HepG2 (cell line): ENCODE measurements around the gene BABAM2. TPM values are rescaled to one million over a fixed set of nuclear protein-coding genes. Genes with fewer than 3 reads are reported as not detected.

Source experiments
- ATAC-seq: fragments of 200-7000 bp; cut with Tn5 transposase; 3 replicates; pipeline ENCODE4 v1.9.1; 2020; ENCODE audit warnings: mild to moderate bottlenecking, moderate library complexity
- BruUV-seq: library from RNA; stranded (reverse); fragments of 400-500 nt; replicated peaks from 2 replicates; lab custom pipeline; 2021; lab: Mats Ljungman, UMichigan
- CTCF ChIA-PET: fragments of 300-600 bp; formaldehyde crosslinking; extraction: SDS; loops from one replicate; lab custom pipeline; 2021; ENCODE audit warnings: low total read pairs, inconsistent platforms, low intra/inter-chr PET ratio; lab: Yijun Ruan, JAX
- POLR2A ChIA-PET: fragments of 350-600 bp; sonication (Branson Sonifier 250); formaldehyde crosslinking; loops from one replicate; lab custom pipeline; 2020; ENCODE audit warnings: antibody characterized with exemption, inconsistent platforms; lab: Yijun Ruan, JAX
- DNase-seq: peaks from one replicate; pipeline ENCODE4 v3.0.0-alpha.2; 2015; ENCODE audit warnings: low spot score
- FAIRE-seq: peaks from 3 replicates; lab custom pipeline; 2011; peaks lifted over from hg19 to GRCh38; lab: Jason Lieb, UNC
- H2AFZ ChIP-seq: one replicate; pipeline ENCODE4 v1.6.1; 2011; ENCODE audit warnings: low read length, inconsistent platforms
- H3K27ac ChIP-seq: fragments of 300-600 bp; 3 replicates; pipeline ENCODE4 v1.8.0; 2011; ENCODE audit warnings: mixed run types, mild to moderate bottlenecking, mixed read lengths, low read length, inconsistent platforms; ENCODE audit not compliant: insufficient read depth; ENCODE audit errors: extremely low read length
- H3K27me3 ChIP-seq, 2 experiments: fragments of 200-600 bp in 1 of 2; 2 replicates in 1 of 2; 3 replicates in 1 of 2; pipeline versions ENCODE4 v1.6.0 to v1.8.0; 2011; ENCODE audit warnings: low read length in 2 of 2, mild to moderate bottlenecking in 2 of 2, moderate library complexity in 2 of 2, inconsistent platforms in 1 of 2; ENCODE audit not compliant: insufficient read depth in 2 of 2, control insufficient read depth in 1 of 2
- H3K36me3 ChIP-seq, 2 experiments: fragments of 200-600 bp in 1 of 2; replicated peaks in 1 of 2; 2 replicates in 1 of 2; 3 replicates in 1 of 2; pipeline versions ENCODE4 v1.5.1 to v1.8.0; 2011; ENCODE audit warnings: low read length in 2 of 2, inconsistent platforms in 1 of 2; ENCODE audit not compliant: insufficient read depth in 2 of 2, control insufficient read depth in 1 of 2
- H3K4me1 ChIP-seq: 2 replicates; pipeline ENCODE4 v1.5.1; 2012; ENCODE audit warnings: low read length, inconsistent platforms; ENCODE audit not compliant: insufficient read depth
- H3K4me2 ChIP-seq: 2 replicates; pipeline ENCODE4 v1.6.0; 2011; ENCODE audit warnings: low read depth, low read length, inconsistent platforms
- H3K4me3 ChIP-seq, 3 experiments: fragments of 200-600 bp in 1 of 3; sonication (generic), shearing (Covaris generic) in 1 of 3; replicated peaks in 1 of 3; 2 replicates each; pipeline ENCODE4 v1.5.1; 2011 to 2016; ENCODE audit warnings: low read length in 3 of 3, inconsistent platforms in 2 of 3, low read depth in 2 of 3, mild to moderate bottlenecking in 2 of 3, control low read depth in 1 of 3, mixed read lengths in 1 of 3; ENCODE audit not compliant: insufficient read depth in 1 of 3
- H3K79me2 ChIP-seq: one replicate; pipeline ENCODE4 v1.6.1; 2011; ENCODE audit warnings: low read length, inconsistent platforms; ENCODE audit not compliant: insufficient read depth
- H3K9ac ChIP-seq: 2 replicates; pipeline ENCODE4 v1.6.0; 2011; ENCODE audit warnings: mild to moderate bottlenecking, low read depth, low read length, inconsistent platforms; ENCODE audit not compliant: insufficient read depth
- H3K9me3 ChIP-seq: 2 replicates; pipeline ENCODE4 v1.5.1; 2012; ENCODE audit warnings: mild to moderate bottlenecking, low read length
- H4K20me1 ChIP-seq: 2 replicates; pipeline ENCODE4 v1.6.0; 2011; ENCODE audit warnings: inconsistent platforms, mild to moderate bottlenecking, low read length, moderate library complexity; ENCODE audit not compliant: insufficient read depth
- ATF7 ChIP-seq, 2 experiments: fragments of 450-650 bp in 1 of 2; sonication (generic) in 1 of 2; formaldehyde crosslinking in 1 of 2; IDR thresholded peaks; 2 replicates each; pipeline versions ENCODE4 v1.4.0 to v1.6.1; 2016 to 2020; ENCODE audit warnings: antibody characterized with exemption in 1 of 2, mild to moderate bottlenecking in 1 of 2, missing genetic modification reagents in 1 of 2
- CHD2 ChIP-seq: IDR thresholded peaks from 2 replicates; pipeline ENCODE4 v1.6.1; 2011; ENCODE audit warnings: low read depth, low read length, improper control_type of control experiment
- IKZF4 ChIP-seq: sonication (generic); formaldehyde crosslinking; IDR thresholded peaks from 2 replicates; pipeline ENCODE4 v1.5.1; 2020; ENCODE audit warnings: borderline replicate concordance, mild to moderate bottlenecking, low read depth, missing genetic modification reagents; ENCODE audit errors: not compliant biosample characterization
- MEIS2 ChIP-seq: sonication (generic); formaldehyde crosslinking; IDR thresholded peaks from 2 replicates; pipeline ENCODE4 v1.9.0; 2021; ENCODE audit warnings: mild to moderate bottlenecking, missing genetic modification reagents
- XBP1 ChIP-seq: sonication (generic); formaldehyde crosslinking; IDR thresholded peaks from 2 replicates; pipeline ENCODE4 v1.5.0; 2020; ENCODE audit warnings: missing genetic modification reagents
- ZBTB20 ChIP-seq: sonication (generic); formaldehyde crosslinking; IDR thresholded peaks from 2 replicates; pipeline ENCODE4 v1.8.1; 2023; ENCODE audit warnings: missing genetic modification reagents, low read depth, mild to moderate bottlenecking, borderline replicate concordance
- ZKSCAN5 ChIP-seq: sonication (generic); formaldehyde crosslinking; IDR thresholded peaks from 2 replicates; pipeline ENCODE4 v1.5.1; 2020; ENCODE audit warnings: mild to moderate bottlenecking, missing genetic modification reagents
- ZNF124 ChIP-seq: sonication (generic); formaldehyde crosslinking; IDR thresholded peaks from 2 replicates; pipeline ENCODE4 v1.4.0; 2020; ENCODE audit warnings: missing genetic modification reagents
- ZNF180 ChIP-seq: sonication (generic); formaldehyde crosslinking; IDR thresholded peaks from 2 replicates; pipeline ENCODE4 v1.4.0; 2020; ENCODE audit warnings: low read depth, missing genetic modification reagents, borderline replicate concordance
- ZNF235 ChIP-seq: sonication (generic); formaldehyde crosslinking; IDR thresholded peaks from 2 replicates; pipeline ENCODE4 v1.8.1; 2023; ENCODE audit warnings: mild to moderate bottlenecking, missing genetic modification reagents, borderline replicate concordance
- ZNF296 ChIP-seq: sonication (generic); formaldehyde crosslinking; conservative IDR thresholded peaks from 2 replicates; pipeline ENCODE4 v1.5.0; 2020; ENCODE audit warnings: mild to moderate bottlenecking, missing genetic modification reagents
- ZNF337 ChIP-seq: sonication (generic); formaldehyde crosslinking; IDR thresholded peaks from 2 replicates; pipeline ENCODE4 v1.5.1; 2020; ENCODE audit warnings: missing genetic modification reagents, low read depth, mild to moderate bottlenecking, borderline replicate concordance
- ZNF552 ChIP-seq: sonication (generic); formaldehyde crosslinking; IDR thresholded peaks from 2 replicates; pipeline ENCODE4 v1.9.0; 2022; ENCODE audit warnings: missing genetic modification reagents, mild to moderate bottlenecking, borderline replicate concordance
- ZNF670 ChIP-seq: sonication (generic); formaldehyde crosslinking; IDR thresholded peaks from 2 replicates; pipeline ENCODE4 v1.8.0; 2022; ENCODE audit warnings: mild to moderate bottlenecking, missing genetic modification reagents, borderline replicate concordance
- ZSCAN22 ChIP-seq: sonication (generic); formaldehyde crosslinking; IDR thresholded peaks from 2 replicates; pipeline ENCODE4 v1.4.0; 2020; ENCODE audit warnings: mild to moderate bottlenecking, missing genetic modification reagents
- WGBS: methylation state at CpG from one replicate; pipeline ENCODE4 v1.1.6; 2017; ENCODE audit warnings: low lambda C conversion rate; 5-methylcytosine and 5-hydroxymethylcytosine counted together
- in situ Hi-C: cut with HindIII; loops from 2 replicates; pipeline ENCODE4 v1.10.0; 2017; ENCODE audit warnings: low pct_unique_long_range_greater_than_20kb; ENCODE audit not compliant: extremely low pct_ligation_motif_present
- intact Hi-C: fragments of 100-400 bp; cut with micrococcal nuclease; formaldehyde crosslinking; loops from one replicate; pipeline ENCODE4 v1.10.0; 2022; ENCODE audit not compliant: unreplicated experiment
- polyA plus RNA-seq, 8 experiments: library from polyadenylated mRNA; depleted of rRNA in 3 of 8; stranded (reverse) in 7 of 8; unstranded in 1 of 8; fragments of >200 nt; fragmentation: Illumina TruSeq in 4 of 8; extraction: Trizol in 4 of 8; gene quantifications; 2 replicates each; pipeline versions ENCODE4 v1.2.1 to v1.2.3, GENCODE V29; 2011 to 2016; ENCODE audit warnings: low read depth in 4 of 8, missing spikeins in 1 of 8, mixed read lengths in 1 of 8; ENCODE audit not compliant: insufficient read depth in 1 of 8
- total RNA-seq, 5 experiments: library from RNA; depleted of rRNA; stranded (reverse); fragments of >200 nt; fragmentation: Illumina TruSeq; extraction: Trizol; gene quantifications; 2 replicates each; pipeline ENCODE4 v1.2.3, GENCODE V29; 2016; ENCODE audit warnings: low read depth in 1 of 5
- TF ChIP-seq, protein P1 (sequence below), 2 experiments: IDR thresholded peaks; 2 replicates each; pipeline ENCODE4 v1.6.1; 2011 to 2012; ENCODE audit warnings: low read length in 2 of 2, borderline replicate concordance in 1 of 2, low read depth in 1 of 2, mild to moderate bottlenecking in 1 of 2, moderate library complexity in 1 of 2

The BABAM2 gene
- total and polyA plus RNA-seq, 2 of the 13 experiments (the other 11 are each of a cell fraction or from before 2014, with no cell fraction given), result 24.9 to 28.0 TPM

DNA sequence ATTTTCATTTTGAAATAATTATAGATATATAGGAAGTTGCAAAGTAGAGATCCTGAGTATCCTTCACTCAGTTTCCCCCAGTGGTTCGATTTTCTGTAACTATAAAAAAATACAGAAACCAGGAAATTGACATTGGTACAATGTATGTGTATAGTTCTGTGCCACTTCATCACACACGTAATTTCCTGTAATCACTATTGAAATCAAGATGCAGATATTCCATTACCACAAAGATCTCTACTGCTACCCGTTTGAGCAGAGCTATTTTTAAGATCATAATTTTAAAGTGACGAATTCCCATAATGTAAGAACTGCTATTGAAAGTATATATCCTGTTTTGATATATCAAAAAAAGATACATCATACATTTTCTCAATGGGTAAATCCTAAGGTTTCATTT lies 142.3 kb downstream of the BABAM2 start:
- Histone ChIP-seq H3K36me3 (no peaks in the 10 kb centered on the region; a peak in 1 of 5 replicates), H3K4me3 (no peak overlapping the region), H3K79me2 (no peaks in the 10 kb centered on the region), H3K27me3 (no peaks in the 10 kb centered on the region), H4K20me1 (no peaks in the 10 kb centered on the region), H3K4me2 (no peak overlapping the region), H3K4me1 (no peaks in the 10 kb centered on the region), H3K9me3 (no peaks in the 10 kb centered on the region), H2AFZ (no peak overlapping the region), H3K9ac (no peak overlapping the region), H3K27ac (no peak overlapping the region)
- TF ChIP-seq ZNF296 (CRISPR knock-in tag) (no peak), XBP1 (CRISPR knock-in tag) (no peak), ZNF670 (CRISPR knock-in tag) (no peak), ZSCAN22 (CRISPR knock-in tag) (no peak), ZNF124 (CRISPR knock-in tag) (no peak)
- BruUV-seq, result no TSS peak
- no peak for ATAC-seq
- FAIRE-seq, result no peak
- no peak for DNase-seq
- 92% methylated on average over 4 of the region's 4 CpGs for WGBS
- CTCF ChIA-PET, result no interaction called here
- intact Hi-C loops (no loop called here), in situ Hi-C loops (no loop called here)
- POLR2A ChIA-PET, result no interaction called here

DNA sequence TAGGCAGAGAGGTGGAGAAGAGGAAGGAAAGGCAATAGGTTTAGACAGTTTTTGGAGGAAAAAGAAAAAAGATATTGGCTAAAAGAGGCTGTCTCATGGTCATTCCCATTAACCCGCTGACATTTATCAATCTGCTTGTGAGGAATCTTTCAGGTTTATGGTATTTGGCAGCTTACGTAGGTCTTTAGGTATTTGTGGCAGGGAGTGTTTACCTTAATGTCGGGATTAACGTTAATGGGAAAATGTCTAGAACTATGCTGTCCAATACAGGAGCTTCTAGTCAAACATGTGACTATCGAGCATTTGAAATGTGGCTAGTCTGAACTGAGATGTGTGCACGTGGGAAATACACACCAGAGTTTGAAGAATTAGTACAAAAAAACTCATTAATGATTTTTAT lies 144.2 kb downstream of the BABAM2 start:
- no TSS peak for BruUV-seq
- H3K9me3 ChIP-seq, result no peaks in the 10 kb centered on the region
- H3K27ac ChIP-seq, result no peak overlapping the region
- in situ Hi-C loops, result no loop called here
- intact Hi-C loops, result no loop called here
- no peak overlapping the region for H2AFZ ChIP-seq
- H4K20me1 ChIP-seq, result no peaks in the 10 kb centered on the region
- no peaks in the 10 kb centered on the region for H3K27me3 ChIP-seq
- 96% methylated on average over 6 of the region's 6 CpGs for WGBS
- DNase-seq (no peak), ATAC-seq (no peak), FAIRE-seq (no peak)
- no peak overlapping the region for H3K4me3 ChIP-seq
- no peaks in the 10 kb centered on the region for H3K4me1 ChIP-seq
- CTCF ChIA-PET, result no interaction called here
- H3K9ac ChIP-seq, result no peak overlapping the region
- no peaks in the 10 kb centered on the region for H3K79me2 ChIP-seq
- H3K4me2 ChIP-seq, result no peak overlapping the region
- no peaks in the 10 kb centered on the region; a peak in 1 of 5 replicates for H3K36me3 ChIP-seq
- POLR2A ChIA-PET, result no interaction called here
- TF ChIP-seq IKZF4 (CRISPR knock-in tag) (no peak), ZKSCAN5 (no peak), ZNF180 (CRISPR knock-in tag) (no peak), MEIS2 (CRISPR knock-in tag) (no peak), ZNF235 (CRISPR knock-in tag) (no peak), ZNF552 (CRISPR knock-in tag) (no peak), ZNF337 (CRISPR knock-in tag) (no peak), CHD2 (no peak), ZBTB20 (CRISPR knock-in tag) (no peak), ATF7 (IDR thresholded peaks at IDR 0.05) (no peak), ATF7 (CRISPR knock-in tag; IDR thresholded peaks at IDR 0.05) (no peak)
- TF ChIP-seq, protein P1, sequence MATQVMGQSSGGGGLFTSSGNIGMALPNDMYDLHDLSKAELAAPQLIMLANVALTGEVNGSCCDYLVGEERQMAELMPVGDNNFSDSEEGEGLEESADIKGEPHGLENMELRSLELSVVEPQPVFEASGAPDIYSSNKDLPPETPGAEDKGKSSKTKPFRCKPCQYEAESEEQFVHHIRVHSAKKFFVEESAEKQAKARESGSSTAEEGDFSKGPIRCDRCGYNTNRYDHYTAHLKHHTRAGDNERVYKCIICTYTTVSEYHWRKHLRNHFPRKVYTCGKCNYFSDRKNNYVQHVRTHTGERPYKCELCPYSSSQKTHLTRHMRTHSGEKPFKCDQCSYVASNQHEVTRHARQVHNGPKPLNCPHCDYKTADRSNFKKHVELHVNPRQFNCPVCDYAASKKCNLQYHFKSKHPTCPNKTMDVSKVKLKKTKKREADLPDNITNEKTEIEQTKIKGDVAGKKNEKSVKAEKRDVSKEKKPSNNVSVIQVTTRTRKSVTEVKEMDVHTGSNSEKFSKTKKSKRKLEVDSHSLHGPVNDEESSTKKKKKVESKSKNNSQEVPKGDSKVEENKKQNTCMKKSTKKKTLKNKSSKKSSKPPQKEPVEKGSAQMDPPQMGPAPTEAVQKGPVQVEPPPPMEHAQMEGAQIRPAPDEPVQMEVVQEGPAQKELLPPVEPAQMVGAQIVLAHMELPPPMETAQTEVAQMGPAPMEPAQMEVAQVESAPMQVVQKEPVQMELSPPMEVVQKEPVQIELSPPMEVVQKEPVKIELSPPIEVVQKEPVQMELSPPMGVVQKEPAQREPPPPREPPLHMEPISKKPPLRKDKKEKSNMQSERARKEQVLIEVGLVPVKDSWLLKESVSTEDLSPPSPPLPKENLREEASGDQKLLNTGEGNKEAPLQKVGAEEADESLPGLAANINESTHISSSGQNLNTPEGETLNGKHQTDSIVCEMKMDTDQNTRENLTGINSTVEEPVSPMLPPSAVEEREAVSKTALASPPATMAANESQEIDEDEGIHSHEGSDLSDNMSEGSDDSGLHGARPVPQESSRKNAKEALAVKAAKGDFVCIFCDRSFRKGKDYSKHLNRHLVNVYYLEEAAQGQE (IDR thresholded peaks at IDR 0.05; ENCODE audit: borderline replicate concordance in 1 of 2, low read depth in 1 of 2, low read length in 2 of 2), result no peak
